PFSK-1 (cell line): ENCODE measurements around the gene RNPEP.

Experiments
- FOXP2 ChIP-seq: optimal IDR thresholded peaks from 2 replicates; pipeline ENCODE3; 2011; ENCODE audit warnings: borderline replicate concordance, control low read depth, inconsistent platforms; ENCODE audit not compliant: insufficient read depth; ENCODE audit errors: extremely low read length, extremely low read depth
- POLR2AphosphoS5 ChIP-seq: IDR thresholded peaks from 2 replicates; pipeline ENCODE4 v1.6.1; 2012; ENCODE audit warnings: low read depth, mild to moderate bottlenecking, control low read depth, low read length, moderate library complexity
- REST ChIP-seq, 2 experiments: IDR thresholded peaks; 2 replicates each; pipeline versions ENCODE4 v1.6.1 to v1.8.0; 2011 to 2012; ENCODE audit warnings: low read depth in 2 of 2, low read length in 2 of 2, control low read depth in 1 of 2, inconsistent platforms in 1 of 2, mild to moderate bottlenecking in 1 of 2, moderate library complexity in 1 of 2; ENCODE audit not compliant: insufficient read depth in 1 of 2
- SIN3A ChIP-seq: IDR thresholded peaks from 2 replicates; pipeline ENCODE4 v1.6.1; 2012; ENCODE audit warnings: mild to moderate bottlenecking, low read length, moderate library complexity, borderline replicate concordance; ENCODE audit not compliant: insufficient read depth
- TAF1 ChIP-seq: IDR thresholded peaks from 2 replicates; pipeline ENCODE4 v1.6.1; 2012; ENCODE audit warnings: low read length, control low read depth, borderline replicate concordance; ENCODE audit not compliant: insufficient read depth

Gene RNPEP

GRCh38 chr1:202014915-202015661 is 32.6 kb downstream of the RNPEP start:
- TF ChIP-seq SIN3A (no peak), POLR2AphosphoS5 (no peak), FOXP2 (no peak), REST (IDR thresholded peaks at IDR 0.05; ENCODE audit: insufficient read depth in 1 of 2, low read depth in 2 of 2, low read length in 2 of 2) (no peak), TAF1 (no peak)

GRCh38 chr1:202015662-202015937 is 33.2 kb downstream of the RNPEP start:
- TF ChIP-seq REST (IDR thresholded peaks at IDR 0.05; ENCODE audit: insufficient read depth in 1 of 2, low read depth in 2 of 2, low read length in 2 of 2) = no peak
- no peak for TF ChIP-seq FOXP2
- TF ChIP-seq SIN3A = no peak
- no peak for TF ChIP-seq POLR2AphosphoS5
- TF ChIP-seq TAF1 = no peak

DNA sequence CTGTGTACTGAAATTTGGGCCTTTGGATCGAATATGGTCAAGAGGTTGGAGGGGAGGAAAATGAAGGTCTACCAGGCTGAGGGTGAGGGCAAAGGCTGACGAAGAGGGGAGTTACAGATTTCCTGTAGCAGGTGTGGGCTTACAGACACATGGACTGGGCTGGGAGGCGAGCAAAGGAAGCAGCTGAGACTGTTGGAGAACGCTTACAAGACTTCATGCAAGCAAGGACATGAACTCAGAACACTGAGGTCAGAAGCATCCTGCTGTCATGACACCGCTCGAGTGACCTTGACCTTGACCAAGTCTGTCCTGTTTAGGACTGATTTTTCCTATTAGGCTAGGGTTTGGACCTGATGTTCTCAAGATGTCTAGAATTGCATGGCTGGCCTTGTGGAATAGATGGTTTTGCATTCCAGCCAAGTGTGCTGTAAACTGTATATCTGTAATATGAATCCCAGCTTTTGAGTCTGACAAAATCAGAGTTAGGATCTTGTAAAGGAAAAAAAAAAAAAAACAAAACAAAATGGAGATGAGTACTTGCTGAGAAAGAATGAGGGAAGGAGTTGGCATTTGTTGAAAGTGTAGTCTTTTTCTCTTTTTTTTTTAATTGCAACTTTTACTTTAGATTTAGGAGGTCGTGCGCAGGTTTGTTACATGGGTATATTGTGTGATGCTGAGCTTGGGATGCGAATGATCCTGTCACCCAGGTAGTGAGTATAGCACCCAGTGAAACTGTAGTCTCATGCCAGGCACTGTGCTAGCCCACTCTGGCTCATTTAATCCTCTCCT is 33.8 kb downstream of the RNPEP start:
- no peak for TF ChIP-seq REST (IDR thresholded peaks at IDR 0.05; ENCODE audit: insufficient read depth in 1 of 2, low read depth in 2 of 2, low read length in 2 of 2)
- no peak for TF ChIP-seq SIN3A
- TF ChIP-seq TAF1 = no peak
- no peak for TF ChIP-seq FOXP2
- no peak for TF ChIP-seq POLR2AphosphoS5

DNA sequence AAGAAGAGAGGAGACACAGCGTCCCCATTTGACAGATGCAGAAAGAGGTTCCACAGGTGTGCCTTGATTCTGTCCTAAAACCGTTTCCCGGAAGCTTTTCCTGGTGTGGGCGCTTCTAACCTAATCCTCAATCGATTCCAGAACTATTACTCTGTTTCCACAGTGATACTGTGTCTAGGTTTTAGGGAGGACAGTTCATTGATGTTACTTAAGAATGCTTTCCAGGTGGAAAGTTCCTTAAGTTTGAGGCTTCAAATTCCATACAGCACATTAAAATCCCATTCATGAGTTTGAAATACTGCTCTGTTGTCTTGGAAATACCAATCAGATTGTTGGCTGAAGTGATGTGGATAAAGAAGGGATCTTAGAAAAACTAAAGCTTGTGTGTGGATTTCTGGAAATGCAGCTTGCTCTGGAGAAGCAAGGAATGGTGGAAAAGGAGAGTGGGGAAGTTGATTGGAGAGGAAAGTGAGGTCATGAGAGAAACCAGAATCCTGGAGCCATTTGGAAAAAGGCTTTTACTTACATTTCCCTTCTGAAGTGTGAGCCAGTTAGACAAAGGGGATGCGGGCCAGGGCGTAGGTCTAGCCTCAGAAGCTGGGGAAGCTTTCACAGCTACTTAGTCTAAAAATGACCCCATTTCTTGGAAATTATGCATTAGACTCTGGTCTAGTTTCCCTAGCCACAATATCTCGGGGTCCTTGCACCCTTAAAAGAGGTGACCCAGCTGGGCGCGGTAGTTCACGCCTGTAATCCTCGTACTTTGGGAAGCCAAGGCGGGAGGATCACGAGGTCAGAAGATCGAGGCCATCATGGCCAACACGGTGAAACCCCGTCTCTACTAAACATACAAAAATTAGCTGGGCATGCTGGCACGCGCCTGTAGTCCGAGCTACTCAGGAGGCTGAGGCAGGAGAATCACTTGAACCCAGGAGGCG is 34.6 kb downstream of the RNPEP start:
- no peak for TF ChIP-seq SIN3A
- TF ChIP-seq REST (IDR thresholded peaks at IDR 0.05; ENCODE audit: insufficient read depth in 1 of 2, low read depth in 2 of 2, low read length in 2 of 2) = no peak
- no peak for TF ChIP-seq TAF1
- no peak for TF ChIP-seq FOXP2
- no peak for TF ChIP-seq POLR2AphosphoS5
